ENCODE measurements around the gene LRRC66.

DNA sequence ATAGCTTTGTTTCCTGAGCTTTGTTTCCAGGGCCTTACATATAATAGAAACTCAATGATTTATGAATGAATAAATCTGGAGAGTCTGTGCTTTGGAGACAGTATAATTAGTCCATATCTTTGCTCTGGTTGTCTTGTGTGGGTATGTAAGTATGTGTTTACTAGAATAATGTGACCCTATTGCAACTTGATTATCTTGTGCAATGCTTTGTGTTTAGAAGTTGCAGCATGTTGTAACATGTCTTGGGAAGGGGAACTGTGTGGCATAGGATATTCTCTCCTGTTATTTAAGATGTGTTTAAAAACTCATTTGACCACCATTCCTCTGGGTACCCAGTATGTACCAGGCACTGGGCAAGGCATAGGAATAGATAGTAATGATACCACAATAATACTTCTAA is 37.0 kb upstream of the LRRC66 start:
- TF ChIP-seq, protein P1, sequence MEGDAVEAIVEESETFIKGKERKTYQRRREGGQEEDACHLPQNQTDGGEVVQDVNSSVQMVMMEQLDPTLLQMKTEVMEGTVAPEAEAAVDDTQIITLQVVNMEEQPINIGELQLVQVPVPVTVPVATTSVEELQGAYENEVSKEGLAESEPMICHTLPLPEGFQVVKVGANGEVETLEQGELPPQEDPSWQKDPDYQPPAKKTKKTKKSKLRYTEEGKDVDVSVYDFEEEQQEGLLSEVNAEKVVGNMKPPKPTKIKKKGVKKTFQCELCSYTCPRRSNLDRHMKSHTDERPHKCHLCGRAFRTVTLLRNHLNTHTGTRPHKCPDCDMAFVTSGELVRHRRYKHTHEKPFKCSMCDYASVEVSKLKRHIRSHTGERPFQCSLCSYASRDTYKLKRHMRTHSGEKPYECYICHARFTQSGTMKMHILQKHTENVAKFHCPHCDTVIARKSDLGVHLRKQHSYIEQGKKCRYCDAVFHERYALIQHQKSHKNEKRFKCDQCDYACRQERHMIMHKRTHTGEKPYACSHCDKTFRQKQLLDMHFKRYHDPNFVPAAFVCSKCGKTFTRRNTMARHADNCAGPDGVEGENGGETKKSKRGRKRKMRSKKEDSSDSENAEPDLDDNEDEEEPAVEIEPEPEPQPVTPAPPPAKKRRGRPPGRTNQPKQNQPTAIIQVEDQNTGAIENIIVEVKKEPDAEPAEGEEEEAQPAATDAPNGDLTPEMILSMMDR (IDR thresholded peaks at IDR 0.05), result no peak
- no peak for TF ChIP-seq POLR2A (IDR thresholded peaks at IDR 0.05)

Data from body of pancreas (tissue), 4 donors.